K562 (cell line): ENCODE results near the gene HSF4.

Source experiments
- CTCF ChIP-seq, 3 experiments: IDR thresholded peaks in 2 of 3; conservative IDR thresholded peaks in 1 of 3; 2 replicates each; pipeline ENCODE4 v1.5.1; 2011 to 2012; ENCODE audit warnings: low read length in 3 of 3, mild to moderate bottlenecking in 3 of 3, control low read depth in 2 of 3, improper control_type of control experiment in 1 of 3, inconsistent platforms in 1 of 3, low read depth in 1 of 3, mixed read lengths in 1 of 3, moderate library complexity in 1 of 3; ENCODE audit not compliant: insufficient read depth in 2 of 3
- POLR2AphosphoS5 ChIP-seq: IDR thresholded peaks from 2 replicates; pipeline ENCODE4 v1.6.1; 2011; ENCODE audit warnings: mild to moderate bottlenecking, low read depth, low read length, moderate library complexity; ENCODE audit not compliant: control insufficient read depth, insufficient read depth

DNA sequence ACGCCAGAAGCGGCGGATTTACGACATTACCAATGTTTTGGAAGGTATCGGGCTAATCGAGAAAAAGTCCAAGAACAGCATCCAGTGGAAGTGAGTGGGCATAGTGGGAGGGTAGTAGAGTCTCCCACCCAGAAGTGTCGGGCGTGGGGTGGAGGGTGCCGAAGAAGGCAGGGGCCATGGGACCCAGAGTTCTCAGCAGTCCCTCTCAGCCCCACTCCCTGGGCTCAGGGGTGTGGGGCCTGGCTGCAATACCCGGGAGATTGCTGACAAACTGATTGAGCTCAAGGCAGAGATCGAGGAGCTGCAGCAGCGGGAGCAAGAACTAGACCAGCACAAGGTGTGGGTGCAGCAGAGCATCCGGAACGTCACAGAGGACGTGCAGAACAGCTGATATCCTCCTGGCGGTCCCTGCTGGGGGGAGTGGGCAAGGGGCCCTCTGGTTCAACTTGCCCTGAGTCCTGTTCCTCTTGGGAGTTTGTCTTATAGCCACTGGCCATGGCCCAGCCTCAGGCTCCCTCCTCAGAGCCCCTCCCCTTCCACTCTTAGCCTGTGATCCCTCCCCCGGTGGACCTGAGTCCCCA, 28.3 kb downstream of the HSF4 start:
- TF ChIP-seq CTCF (IDR thresholded peaks at IDR 0.05 in 2 of 3, conservative IDR thresholded peaks at IDR 0.05 in 1 of 3; ENCODE audit: insufficient read depth in 2 of 3, low read depth in 1 of 3, low read length in 3 of 3) (no peak), POLR2AphosphoS5 (no peak)
